Measurements from ENCODE around the gene MRPS31. TPM values are rescaled to one million over a fixed set of nuclear protein-coding genes. Genes with fewer than 3 reads are reported as not detected.
A peak's percentile ranks its signal among the peaks of the same experiment; 100 is the strongest.

The MRPS31 gene
- total RNA-seq, 1 experiment from 2014 or later: 36.0 TPM

- in situ Hi-C loops (cut with HindIII; ENCODE audit: low pct_unique_long_range_greater_than_20kb, low sequenced_read_pairs): no loop called here
Observed at GRCh38 chr13:40694426-40694825, 76.6 kb downstream of the MRPS31 start.

GRCh38 chr13:40692946-40693345, 78.0 kb downstream of the MRPS31 start:
- DNase-seq (ENCODE audit: low read depth, low spot score): no peak
- in situ Hi-C loops (cut with HindIII; ENCODE audit: low pct_unique_long_range_greater_than_20kb, low sequenced_read_pairs): no loop called here

More at GRCh38 chr13:40694426-40694825, 76.6 kb downstream of the MRPS31 start:
- DNase-seq (ENCODE audit: low read depth, low spot score): no peak

- in situ Hi-C loops (cut with HindIII; ENCODE audit: low pct_unique_long_range_greater_than_20kb, low sequenced_read_pairs): no loop called here
- no peak for DNase-seq (ENCODE audit: low read depth, low spot score)
Observed at GRCh38 chr13:40688781-40689180, 82.2 kb downstream of the MRPS31 start.

- DNase-seq (ENCODE audit: low read depth, low spot score): peak; percentile 54
- in situ Hi-C loops (cut with HindIII; ENCODE audit: low pct_unique_long_range_greater_than_20kb, low sequenced_read_pairs): no loop called here
Observed at GRCh38 chr13:40682449-40683240, 88.3 kb downstream of the MRPS31 start.

DNA sequence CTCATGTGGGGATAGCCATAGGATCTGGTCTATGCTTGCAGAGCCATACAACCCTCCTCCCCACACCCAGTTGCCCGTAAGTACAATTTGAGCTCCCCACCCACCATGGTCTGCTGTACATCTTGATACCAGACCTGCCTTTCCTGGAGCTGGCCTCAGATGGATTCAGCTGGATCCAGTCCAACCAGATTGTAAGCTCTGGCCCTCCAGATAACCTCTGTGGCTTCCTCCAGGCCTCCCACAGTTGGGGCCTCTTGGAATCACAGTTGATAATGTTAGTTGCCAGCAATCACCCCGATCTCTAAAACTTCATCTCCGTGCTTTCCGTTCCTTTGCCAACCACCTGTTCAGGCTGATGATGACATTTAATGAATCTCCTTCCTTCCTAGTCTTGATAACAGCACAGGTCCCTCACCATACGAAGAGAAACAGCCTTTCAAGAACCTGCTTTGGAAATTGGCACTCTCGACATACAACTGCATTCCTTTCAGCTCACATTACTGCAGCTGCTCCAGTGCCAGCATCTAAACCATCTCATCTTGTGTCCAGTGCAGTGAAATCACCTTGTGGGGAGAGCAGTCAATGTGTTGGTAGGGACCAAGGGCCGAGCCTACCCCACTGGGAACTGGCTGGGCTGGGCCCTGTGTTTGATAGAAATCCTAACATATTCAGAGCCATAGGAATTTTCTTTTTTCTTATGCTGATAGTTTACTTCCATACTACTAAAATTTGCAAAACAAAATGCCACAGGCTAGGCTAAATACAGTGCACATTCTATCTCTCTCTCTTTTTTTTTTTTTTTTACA, 89.4 kb downstream of the MRPS31 start:
- DNase-seq (ENCODE audit: low read depth, low spot score): no peak

DNA sequence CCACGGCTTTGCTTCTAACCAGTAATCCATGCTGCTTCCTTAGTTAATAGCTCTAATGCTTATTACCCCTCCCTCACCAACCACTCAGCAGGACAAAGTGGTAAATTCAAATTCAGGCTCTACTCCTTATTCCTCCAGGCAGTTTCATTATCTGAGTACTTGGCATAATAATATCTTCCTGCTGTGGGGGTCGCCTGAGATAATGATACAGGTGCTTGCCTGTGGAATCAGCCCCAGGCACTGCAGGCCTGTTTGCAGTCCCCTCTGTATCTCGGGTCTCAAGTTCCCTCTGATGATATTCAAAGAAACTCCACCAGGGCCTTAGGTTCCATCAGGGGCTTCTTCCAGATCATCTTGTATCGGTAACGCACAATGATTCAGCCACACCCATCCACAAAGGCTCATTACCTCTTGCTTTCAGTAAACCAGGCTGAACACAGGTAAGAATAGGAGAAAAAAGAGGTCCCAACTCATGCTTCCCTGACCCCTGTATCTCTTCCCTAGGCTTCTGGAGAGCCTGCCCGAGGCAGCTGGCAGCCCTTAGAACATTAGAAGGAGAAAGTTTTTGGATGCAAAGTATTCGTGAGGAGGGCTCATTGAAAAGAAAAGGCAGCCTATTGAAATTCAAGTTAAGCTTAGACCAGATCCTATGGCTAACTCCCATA, 90.2 kb downstream of the MRPS31 start:
- in situ Hi-C loops (cut with HindIII; ENCODE audit: low pct_unique_long_range_greater_than_20kb, low sequenced_read_pairs): no loop called here
- DNase-seq (ENCODE audit: low read depth, low spot score): no peak

More for the DNA sequence above, 89.4 kb downstream of the MRPS31 start:
- in situ Hi-C loops (cut with HindIII; ENCODE audit: low pct_unique_long_range_greater_than_20kb, low sequenced_read_pairs): no loop called here

DNA sequence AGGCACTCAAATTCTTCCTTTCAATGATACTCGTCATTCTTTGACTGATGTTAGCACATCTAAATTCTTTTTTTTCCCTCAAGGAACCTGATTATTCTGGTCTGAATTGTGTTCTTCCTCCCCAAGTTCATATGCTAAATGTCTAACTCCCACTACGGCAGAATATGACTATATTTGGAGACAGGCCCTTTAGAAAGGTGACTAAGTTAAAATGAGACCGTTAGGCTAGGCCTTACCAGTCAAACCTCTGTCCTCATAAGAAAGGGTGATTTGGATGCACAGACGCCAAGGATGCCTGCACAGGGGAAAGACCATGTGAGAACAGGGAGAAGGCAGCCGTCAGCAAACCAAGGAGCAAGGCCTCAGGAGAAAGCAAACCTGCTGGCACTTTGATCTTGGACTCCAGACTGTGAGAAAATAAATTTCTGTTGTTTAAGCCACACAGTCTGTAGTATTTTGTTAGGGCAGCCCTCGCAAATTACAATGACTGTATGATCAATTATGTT, 91.5 kb downstream of the MRPS31 start:
- in situ Hi-C loops (cut with HindIII; ENCODE audit: low pct_unique_long_range_greater_than_20kb, low sequenced_read_pairs): no loop called here
- DNase-seq (ENCODE audit: low read depth, low spot score): no peak

Small RNA genes within 50 kb of the gene (small RNA-seq; reads per million reads assigned to genes)
- gene MIR320D1 (0 reads per million in 2 experiments), gene MIR621 (0 reads per million in 2 experiments), gene RF00017 (0 reads per million in 2 experiments)

Other genes with a start within 250 kb of the MRPS31 start
- gene FOXO1, start 104.5 kb downstream of the MRPS31 start, total RNA-seq (2014; rRNA removed; shearing (Covaris generic)): 5.0 and 5.7 TPM in 2 replicates
- 34.9 and 39.0 TPM in 2 replicates for gene SLC25A15, start 18.4 kb upstream of the MRPS31 start, total RNA-seq (2014; rRNA removed; shearing (Covaris generic))
- 51.0 and 56.7 TPM in 2 replicates for gene ELF1, start 248.1 kb upstream of the MRPS31 start, total RNA-seq (2014; rRNA removed; shearing (Covaris generic))

Data from SK-MEL-5 (cell line).